H1 (cell line): ENCODE measurements around the gene KIAA1671. TPM values are rescaled to one million over a fixed set of nuclear protein-coding genes. Genes with fewer than 3 reads are reported as not detected.

Source experiments
- CEBPB ChIP-seq: IDR thresholded peaks from 2 replicates; pipeline ENCODE4 v1.6.1; 2012; ENCODE audit warnings: low read depth, low read length
- FOSL1 ChIP-seq: IDR thresholded peaks from 2 replicates; pipeline ENCODE4 v1.6.1; 2011; ENCODE audit warnings: mild to moderate bottlenecking, low read depth, low read length, moderate library complexity; ENCODE audit not compliant: insufficient read depth
- JUN ChIP-seq: IDR thresholded peaks from 2 replicates; pipeline ENCODE4 v1.6.1; 2011; ENCODE audit warnings: low read depth, mild to moderate bottlenecking, improper control_type of control experiment, low read length
- SIX5 ChIP-seq: IDR thresholded peaks from 2 replicates; pipeline ENCODE4 v1.6.1; 2011; ENCODE audit warnings: mild to moderate bottlenecking, low read depth, low read length
- polyA plus RNA-seq, 7 experiments: library from polyadenylated mRNA; depleted of rRNA in 3 of 7; stranded (reverse) in 5 of 7; unstranded in 2 of 7; fragments of >200 nt in 5 of 7; fragments of 200-250 nt in 2 of 7; gene quantifications; 1 replicate in 5 of 7; 2 replicates in 1 of 7; 4 replicates in 1 of 7; pipeline versions ENCODE4 v1.2.1 to v1.2.3, GENCODE V29; 2011 to 2013; ENCODE audit warnings: missing spikeins in 2 of 7, mixed read lengths in 2 of 7
- total RNA-seq: library from RNA; stranded (reverse); fragmentation: NEBNext Ultra II Directional; extraction: Animal tissue kit (Norgen Biotek cat#: 25700); gene quantifications from 2 replicates; pipeline ENCODE4 v1.2.1, GENCODE V29; 2021
- TF ChIP-seq, protein P1 (sequence below): fragments of 300-600 bp; sonication (generic); IDR thresholded peaks from 2 replicates; pipeline ENCODE4 v1.7.1; 2012; ENCODE audit warnings: low read length, moderate library complexity, mild to moderate bottlenecking, inconsistent platforms; ENCODE audit not compliant: insufficient replicate concordance
- TF ChIP-seq, protein P2 (sequence below): IDR thresholded peaks from 2 replicates; pipeline ENCODE4 v1.6.1; 2012; ENCODE audit warnings: inconsistent platforms

Gene KIAA1671
- total and polyA plus RNA-seq, 2 of the 8 experiments (the other 6 are each of a cell fraction or from before 2014, with no cell fraction given): 6.4 to 23.9 TPM

DNA sequence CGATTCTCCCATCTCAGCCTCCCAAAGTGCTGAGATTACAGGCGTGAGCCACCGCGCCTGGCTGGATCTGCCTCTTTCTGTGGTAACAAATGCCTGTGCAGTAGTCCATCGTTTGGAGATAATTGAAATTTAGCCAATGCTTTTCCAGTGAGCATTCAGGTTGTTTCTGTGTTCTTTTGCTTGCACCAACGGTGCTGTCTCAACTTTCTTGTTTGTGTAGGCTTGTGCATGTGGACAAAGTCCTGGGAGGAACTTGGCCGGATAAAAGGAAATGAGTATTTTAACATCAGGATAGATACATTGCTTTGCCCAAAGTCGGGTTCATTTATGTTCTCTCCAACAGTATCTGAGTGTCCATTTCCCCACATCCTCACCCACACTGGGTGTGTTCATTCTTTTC lies 85.7 kb downstream of the KIAA1671 start (continued):
- TF ChIP-seq, protein P1, sequence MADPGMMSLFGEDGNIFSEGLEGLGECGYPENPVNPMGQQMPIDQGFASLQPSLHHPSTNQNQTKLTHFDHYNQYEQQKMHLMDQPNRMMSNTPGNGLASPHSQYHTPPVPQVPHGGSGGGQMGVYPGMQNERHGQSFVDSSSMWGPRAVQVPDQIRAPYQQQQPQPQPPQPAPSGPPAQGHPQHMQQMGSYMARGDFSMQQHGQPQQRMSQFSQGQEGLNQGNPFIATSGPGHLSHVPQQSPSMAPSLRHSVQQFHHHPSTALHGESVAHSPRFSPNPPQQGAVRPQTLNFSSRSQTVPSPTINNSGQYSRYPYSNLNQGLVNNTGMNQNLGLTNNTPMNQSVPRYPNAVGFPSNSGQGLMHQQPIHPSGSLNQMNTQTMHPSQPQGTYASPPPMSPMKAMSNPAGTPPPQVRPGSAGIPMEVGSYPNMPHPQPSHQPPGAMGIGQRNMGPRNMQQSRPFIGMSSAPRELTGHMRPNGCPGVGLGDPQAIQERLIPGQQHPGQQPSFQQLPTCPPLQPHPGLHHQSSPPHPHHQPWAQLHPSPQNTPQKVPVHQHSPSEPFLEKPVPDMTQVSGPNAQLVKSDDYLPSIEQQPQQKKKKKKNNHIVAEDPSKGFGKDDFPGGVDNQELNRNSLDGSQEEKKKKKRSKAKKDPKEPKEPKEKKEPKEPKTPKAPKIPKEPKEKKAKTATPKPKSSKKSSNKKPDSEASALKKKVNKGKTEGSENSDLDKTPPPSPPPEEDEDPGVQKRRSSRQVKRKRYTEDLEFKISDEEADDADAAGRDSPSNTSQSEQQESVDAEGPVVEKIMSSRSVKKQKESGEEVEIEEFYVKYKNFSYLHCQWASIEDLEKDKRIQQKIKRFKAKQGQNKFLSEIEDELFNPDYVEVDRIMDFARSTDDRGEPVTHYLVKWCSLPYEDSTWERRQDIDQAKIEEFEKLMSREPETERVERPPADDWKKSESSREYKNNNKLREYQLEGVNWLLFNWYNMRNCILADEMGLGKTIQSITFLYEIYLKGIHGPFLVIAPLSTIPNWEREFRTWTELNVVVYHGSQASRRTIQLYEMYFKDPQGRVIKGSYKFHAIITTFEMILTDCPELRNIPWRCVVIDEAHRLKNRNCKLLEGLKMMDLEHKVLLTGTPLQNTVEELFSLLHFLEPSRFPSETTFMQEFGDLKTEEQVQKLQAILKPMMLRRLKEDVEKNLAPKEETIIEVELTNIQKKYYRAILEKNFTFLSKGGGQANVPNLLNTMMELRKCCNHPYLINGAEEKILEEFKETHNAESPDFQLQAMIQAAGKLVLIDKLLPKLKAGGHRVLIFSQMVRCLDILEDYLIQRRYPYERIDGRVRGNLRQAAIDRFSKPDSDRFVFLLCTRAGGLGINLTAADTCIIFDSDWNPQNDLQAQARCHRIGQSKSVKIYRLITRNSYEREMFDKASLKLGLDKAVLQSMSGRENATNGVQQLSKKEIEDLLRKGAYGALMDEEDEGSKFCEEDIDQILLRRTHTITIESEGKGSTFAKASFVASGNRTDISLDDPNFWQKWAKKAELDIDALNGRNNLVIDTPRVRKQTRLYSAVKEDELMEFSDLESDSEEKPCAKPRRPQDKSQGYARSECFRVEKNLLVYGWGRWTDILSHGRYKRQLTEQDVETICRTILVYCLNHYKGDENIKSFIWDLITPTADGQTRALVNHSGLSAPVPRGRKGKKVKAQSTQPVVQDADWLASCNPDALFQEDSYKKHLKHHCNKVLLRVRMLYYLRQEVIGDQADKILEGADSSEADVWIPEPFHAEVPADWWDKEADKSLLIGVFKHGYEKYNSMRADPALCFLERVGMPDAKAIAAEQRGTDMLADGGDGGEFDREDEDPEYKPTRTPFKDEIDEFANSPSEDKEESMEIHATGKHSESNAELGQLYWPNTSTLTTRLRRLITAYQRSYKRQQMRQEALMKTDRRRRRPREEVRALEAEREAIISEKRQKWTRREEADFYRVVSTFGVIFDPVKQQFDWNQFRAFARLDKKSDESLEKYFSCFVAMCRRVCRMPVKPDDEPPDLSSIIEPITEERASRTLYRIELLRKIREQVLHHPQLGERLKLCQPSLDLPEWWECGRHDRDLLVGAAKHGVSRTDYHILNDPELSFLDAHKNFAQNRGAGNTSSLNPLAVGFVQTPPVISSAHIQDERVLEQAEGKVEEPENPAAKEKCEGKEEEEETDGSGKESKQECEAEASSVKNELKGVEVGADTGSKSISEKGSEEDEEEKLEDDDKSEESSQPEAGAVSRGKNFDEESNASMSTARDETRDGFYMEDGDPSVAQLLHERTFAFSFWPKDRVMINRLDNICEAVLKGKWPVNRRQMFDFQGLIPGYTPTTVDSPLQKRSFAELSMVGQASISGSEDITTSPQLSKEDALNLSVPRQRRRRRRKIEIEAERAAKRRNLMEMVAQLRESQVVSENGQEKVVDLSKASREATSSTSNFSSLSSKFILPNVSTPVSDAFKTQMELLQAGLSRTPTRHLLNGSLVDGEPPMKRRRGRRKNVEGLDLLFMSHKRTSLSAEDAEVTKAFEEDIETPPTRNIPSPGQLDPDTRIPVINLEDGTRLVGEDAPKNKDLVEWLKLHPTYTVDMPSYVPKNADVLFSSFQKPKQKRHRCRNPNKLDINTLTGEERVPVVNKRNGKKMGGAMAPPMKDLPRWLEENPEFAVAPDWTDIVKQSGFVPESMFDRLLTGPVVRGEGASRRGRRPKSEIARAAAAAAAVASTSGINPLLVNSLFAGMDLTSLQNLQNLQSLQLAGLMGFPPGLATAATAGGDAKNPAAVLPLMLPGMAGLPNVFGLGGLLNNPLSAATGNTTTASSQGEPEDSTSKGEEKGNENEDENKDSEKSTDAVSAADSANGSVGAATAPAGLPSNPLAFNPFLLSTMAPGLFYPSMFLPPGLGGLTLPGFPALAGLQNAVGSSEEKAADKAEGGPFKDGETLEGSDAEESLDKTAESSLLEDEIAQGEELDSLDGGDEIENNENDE: no peak
- TF ChIP-seq JUN: no peak
- no peak for TF ChIP-seq SIX5
- no peak for TF ChIP-seq FOSL1
- TF ChIP-seq, protein P2, sequence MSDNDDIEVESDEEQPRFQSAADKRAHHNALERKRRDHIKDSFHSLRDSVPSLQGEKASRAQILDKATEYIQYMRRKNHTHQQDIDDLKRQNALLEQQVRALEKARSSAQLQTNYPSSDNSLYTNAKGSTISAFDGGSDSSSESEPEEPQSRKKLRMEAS: no peak
- no peak for TF ChIP-seq CEBPB
